GM12892 (cell line): ENCODE measurements around the gene MDH1.

Source experiments
- POLR2A ChIP-seq: IDR thresholded peaks from 2 replicates; pipeline ENCODE4 v1.6.1; 2011; ENCODE audit warnings: low read depth, low read length, control low read depth
- TAF1 ChIP-seq: IDR thresholded peaks from 2 replicates; pipeline ENCODE4 v1.6.1; 2011; ENCODE audit warnings: low read depth, mild to moderate bottlenecking, control low read depth, low read length, borderline replicate concordance

- no peak for TF ChIP-seq POLR2A
- no peak for TF ChIP-seq TAF1
These were observed 66.2 kb downstream of the MDH1 start for GRCh38 chr2:63654959-63655358.
